ENCODE measurements around the gene FAM168A. TPM values are rescaled to one million over a fixed set of nuclear protein-coding genes. Genes with fewer than 3 reads are reported as not detected.
"Not testable (repeated sequence)": the region's sequence is repeated elsewhere in the genome, so short reads cannot be mapped to it uniquely, and the experiment has no call there.

The FAM168A gene
- total RNA-seq, 4 donors from 2014 or later: 10.7 to 28.1 (median 20.5) TPM

GRCh38 chr11:73591743-73592142 is 6.2 kb downstream of the FAM168A start:
- intact Hi-C loops (cut with DNase I; ENCODE audit: low total_unique reads): no loop called here
- no peak overlapping the region for H3K4me3 ChIP-seq (ENCODE audit: low read depth, poor library complexity, severe bottlenecking)
- 85 to 94% methylated on average over 4 of the region's 4 CpGs for WGBS, 2 donors
- no peak for DNase-seq (ENCODE audit: low spot score in 2 of 2)
- TF ChIP-seq CTCF (IDR thresholded peaks at IDR 0.05) (no peak), POLR2A (IDR thresholded peaks at IDR 0.05) (no peak)

- WGBS, 2 donors: 91 to 92% methylated on average over 7 of the region's 7 CpGs
- H3K4me3 ChIP-seq (ENCODE audit: low read depth, poor library complexity, severe bottlenecking): no peak overlapping the region
- intact Hi-C loops (cut with DNase I; ENCODE audit: low total_unique reads): no loop called here
- no peak for DNase-seq (ENCODE audit: low spot score in 2 of 2)
- TF ChIP-seq POLR2A (IDR thresholded peaks at IDR 0.05) (no peak), CTCF (IDR thresholded peaks at IDR 0.05) (no peak)
Observed at GRCh38 chr11:73590991-73591390, 6.9 kb downstream of the FAM168A start.

GRCh38 chr11:73586791-73587190 is 11.1 kb downstream of the FAM168A start:
- 89 to 90% methylated on average over 1 of the region's 1 CpG for WGBS, 2 donors
- intact Hi-C loops (cut with DNase I; ENCODE audit: low total_unique reads): no loop called here
- no peak overlapping the region for H3K4me3 ChIP-seq (ENCODE audit: low read depth, poor library complexity, severe bottlenecking)

GRCh38 chr11:73585834-73586575 is 11.9 kb downstream of the FAM168A start:
- intact Hi-C loops (cut with DNase I; ENCODE audit: low total_unique reads): no loop called here
- WGBS, 2 donors: 94 to 100% methylated on average over 1 of the region's 1 CpG
- TF ChIP-seq POLR2A (IDR thresholded peaks at IDR 0.05) (no peak), CTCF (IDR thresholded peaks at IDR 0.05) (no peak)

More at GRCh38 chr11:73586791-73587190, 11.1 kb downstream of the FAM168A start:
- DNase-seq (ENCODE audit: low spot score in 2 of 2): no peak
- TF ChIP-seq CTCF (IDR thresholded peaks at IDR 0.05) (no peak), POLR2A (IDR thresholded peaks at IDR 0.05) (no peak)

GRCh38 chr11:73584831-73585230 is 13.1 kb downstream of the FAM168A start:
- 96 to 100% methylated on average over 3 of the region's 3 CpGs for WGBS, 2 donors
- DNase-seq (ENCODE audit: low spot score in 2 of 2): no peak
- TF ChIP-seq CTCF (IDR thresholded peaks at IDR 0.05) (no peak), POLR2A (IDR thresholded peaks at IDR 0.05) (no peak)
- intact Hi-C loops (cut with DNase I; ENCODE audit: low total_unique reads): no loop called here
- no peak overlapping the region for H3K4me3 ChIP-seq (ENCODE audit: low read depth, poor library complexity, severe bottlenecking)

More at GRCh38 chr11:73585834-73586575, 11.9 kb downstream of the FAM168A start:
- no peak for DNase-seq (ENCODE audit: low spot score in 2 of 2)
- no peak overlapping the region for H3K4me3 ChIP-seq (ENCODE audit: low read depth, poor library complexity, severe bottlenecking)

- TF ChIP-seq CTCF (IDR thresholded peaks at IDR 0.05): no peak
- no peak for TF ChIP-seq POLR2A (IDR thresholded peaks at IDR 0.05)
- DNase-seq (ENCODE audit: low spot score in 2 of 2): no peak
- 91 to 92% methylated on average over 3 of the region's 3 CpGs for WGBS, 2 donors
- intact Hi-C loops (cut with DNase I; ENCODE audit: low total_unique reads): no loop called here
- no peak overlapping the region for H3K4me3 ChIP-seq (ENCODE audit: low read depth, poor library complexity, severe bottlenecking)
Observed at GRCh38 chr11:73582653-73583052, 15.3 kb downstream of the FAM168A start.

GRCh38 chr11:73580749-73581148 is 17.2 kb downstream of the FAM168A start:
- DNase-seq (ENCODE audit: low spot score in 2 of 2); H3K4me3 ChIP-seq (ENCODE audit: low read depth, poor library complexity, severe bottlenecking); intact Hi-C loops (cut with DNase I; ENCODE audit: low total_unique reads): not testable (repeated sequence)
- 76 to 97% methylated on average over 1 of the region's 1 CpG for WGBS, 2 donors

All from lower leg skin (tissue), 4 donors.